ENCODE data around the gene TRAP1.

DNA sequence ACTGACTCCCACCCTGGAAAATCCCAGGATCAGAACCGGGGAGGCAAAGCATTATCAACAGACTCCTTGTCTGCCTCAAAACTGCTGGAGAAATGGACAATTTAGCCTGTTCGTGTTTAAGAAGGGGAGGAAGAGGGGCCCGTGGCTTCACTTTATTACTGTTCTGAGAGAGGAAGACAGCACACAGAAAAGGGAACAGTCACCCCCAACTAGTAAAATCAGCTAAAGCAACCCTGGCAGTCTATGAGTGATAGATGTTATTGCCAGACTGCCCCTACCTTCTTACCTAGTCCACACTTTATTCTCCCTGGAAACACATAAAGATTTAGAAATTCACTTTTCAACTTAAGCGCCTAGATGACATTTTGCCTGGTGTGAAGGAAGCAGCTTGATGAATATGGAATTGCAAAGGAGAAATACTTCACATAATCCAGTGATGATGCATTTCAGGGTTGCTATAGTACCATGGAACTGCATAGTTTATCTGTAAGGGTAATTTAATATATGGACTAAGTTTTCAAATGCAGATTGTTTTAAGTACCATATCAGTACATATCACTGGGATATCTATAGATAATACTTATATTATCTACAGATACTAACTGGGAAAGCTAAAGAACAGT, 36.9 kb upstream of the TRAP1 start:
- TF ChIP-seq KDM1A (IDR thresholded peaks at IDR 0.05; ENCODE audit: low read depth) (no peak), REST (IDR thresholded peaks at IDR 0.05) (no peak), RFX5 (IDR thresholded peaks at IDR 0.05) (no peak), EP300 (IDR thresholded peaks at IDR 0.05) (no peak), FOSB (CRISPR knock-in tag; IDR thresholded peaks at IDR 0.05) (no peak), POLR2A (IDR thresholded peaks at IDR 0.05; ENCODE audit: low read length) (no peak), FOXS1 (CRISPR knock-in tag; IDR thresholded peaks at IDR 0.05) (no peak), CHD2 (IDR thresholded peaks at IDR 0.05; ENCODE audit: low read length, partially characterized antibody) (no peak), CBX8 (IDR thresholded peaks at IDR 0.05) (no peak)
- TF ChIP-seq, protein P1, sequence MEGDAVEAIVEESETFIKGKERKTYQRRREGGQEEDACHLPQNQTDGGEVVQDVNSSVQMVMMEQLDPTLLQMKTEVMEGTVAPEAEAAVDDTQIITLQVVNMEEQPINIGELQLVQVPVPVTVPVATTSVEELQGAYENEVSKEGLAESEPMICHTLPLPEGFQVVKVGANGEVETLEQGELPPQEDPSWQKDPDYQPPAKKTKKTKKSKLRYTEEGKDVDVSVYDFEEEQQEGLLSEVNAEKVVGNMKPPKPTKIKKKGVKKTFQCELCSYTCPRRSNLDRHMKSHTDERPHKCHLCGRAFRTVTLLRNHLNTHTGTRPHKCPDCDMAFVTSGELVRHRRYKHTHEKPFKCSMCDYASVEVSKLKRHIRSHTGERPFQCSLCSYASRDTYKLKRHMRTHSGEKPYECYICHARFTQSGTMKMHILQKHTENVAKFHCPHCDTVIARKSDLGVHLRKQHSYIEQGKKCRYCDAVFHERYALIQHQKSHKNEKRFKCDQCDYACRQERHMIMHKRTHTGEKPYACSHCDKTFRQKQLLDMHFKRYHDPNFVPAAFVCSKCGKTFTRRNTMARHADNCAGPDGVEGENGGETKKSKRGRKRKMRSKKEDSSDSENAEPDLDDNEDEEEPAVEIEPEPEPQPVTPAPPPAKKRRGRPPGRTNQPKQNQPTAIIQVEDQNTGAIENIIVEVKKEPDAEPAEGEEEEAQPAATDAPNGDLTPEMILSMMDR (IDR thresholded peaks at IDR 0.05), result no peak
- TF ChIP-seq, protein P2, sequence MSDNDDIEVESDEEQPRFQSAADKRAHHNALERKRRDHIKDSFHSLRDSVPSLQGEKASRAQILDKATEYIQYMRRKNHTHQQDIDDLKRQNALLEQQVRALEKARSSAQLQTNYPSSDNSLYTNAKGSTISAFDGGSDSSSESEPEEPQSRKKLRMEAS (IDR thresholded peaks at IDR 0.05), result no peak

All from A549 (cell line).